Stimulated activated naive CD8-positive, alpha-beta T cell treated with anti-CD3 and anti-CD28 coated beads, Interleukin-15, amount 100 ng/mL, for 72 hours (primary cell): ENCODE measurements around the gene SERPINH1.

Experiments
- ATAC-seq: fragments of 150-1000 bp; cut with Tn5 transposase; 2 replicates; pipeline ENCODE4 v1.10.0; 2021; ENCODE audit warnings: mild to moderate bottlenecking, moderate library complexity
- DNase-seq, 2 donors: peaks; one replicate each; pipeline ENCODE4 v3.0.0; 2021 to 2022
- H3K27ac Mint-ChIP-seq, 2 donors: one replicate each; pipeline ENCODE4 v1.8.0; 2022; ENCODE audit warnings: mild to moderate bottlenecking in 2 of 2, mixed read lengths in 2 of 2, moderate library complexity in 2 of 2
- H3K27me3 Mint-ChIP-seq: one replicate; pipeline ENCODE4 v1.8.0; 2022; ENCODE audit warnings: mixed read lengths
- H3K4me1 Mint-ChIP-seq: one replicate; pipeline ENCODE4 v1.8.0; 2022; ENCODE audit warnings: mild to moderate bottlenecking, mixed read lengths
- H3K4me3 Mint-ChIP-seq, 2 donors: one replicate each; pipeline ENCODE4 v1.8.0; 2022; ENCODE audit warnings: mild to moderate bottlenecking in 2 of 2, mixed read lengths in 2 of 2, moderate library complexity in 1 of 2
- H3K9me3 Mint-ChIP-seq, 2 donors: one replicate each; pipeline ENCODE4 v1.8.0; 2022; ENCODE audit warnings: mixed read lengths in 2 of 2

SERPINH1 gene

GRCh38 chr11:75526192-75526541 lies 35.9 kb upstream of the SERPINH1 start:
- no peak overlapping the region for H3K27ac Mint-ChIP-seq
- peak overlapping the region; percentile 81 to 84 for H3K4me3 Mint-ChIP-seq
- H3K9me3 Mint-ChIP-seq: no peaks in the 10 kb centered on the region
- ATAC-seq (no peak), DNase-seq (no peak)
- peaks cover 9% of the 10 kb centered on the region for H3K27me3 Mint-ChIP-seq
- peaks cover 19% of the 10 kb centered on the region for H3K4me1 Mint-ChIP-seq

GRCh38 chr11:75527130-75527529 lies 34.9 kb upstream of the SERPINH1 start:
- peaks cover 9% of the 10 kb centered on the region for H3K27me3 Mint-ChIP-seq
- DNase-seq (no peak), ATAC-seq (no peak)
- H3K4me3 Mint-ChIP-seq: peak overlapping the region; percentile 81 to 84
- H3K9me3 Mint-ChIP-seq: no peaks in the 10 kb centered on the region
- peaks cover 28% of the 10 kb centered on the region for H3K4me1 Mint-ChIP-seq
- H3K27ac Mint-ChIP-seq: no peak overlapping the region

- ATAC-seq: no peak
- Mint-ChIP-seq H3K9me3 (no peaks in the 10 kb centered on the region), H3K4me3 (no peak overlapping the region), H3K27me3 (peaks cover 9% of the 10 kb centered on the region), H3K4me1 (peaks cover 30% of the 10 kb centered on the region), H3K27ac (no peak overlapping the region)
- DNase-seq: no peak
Measured at GRCh38 chr11:75527938-75528735, 33.9 kb upstream of the SERPINH1 start.

GRCh38 chr11:75530577-75530976 lies 31.5 kb upstream of the SERPINH1 start:
- no peak for ATAC-seq
- DNase-seq: no peak
- no peaks in the 10 kb centered on the region for H3K9me3 Mint-ChIP-seq
- H3K4me1 Mint-ChIP-seq: peaks cover 13% of the 10 kb centered on the region
- H3K27ac Mint-ChIP-seq: peak overlapping the region in 1 of 2 donors; percentile 37
- H3K4me3 Mint-ChIP-seq: no peak overlapping the region
- no peaks in the 10 kb centered on the region for H3K27me3 Mint-ChIP-seq

- DNase-seq (no peak), ATAC-seq (peak; percentile 10)
- Mint-ChIP-seq H3K4me1 (peaks cover 15% of the 10 kb centered on the region), H3K27me3 (no peaks in the 10 kb centered on the region), H3K9me3 (no peaks in the 10 kb centered on the region), H3K4me3 (no peak overlapping the region), H3K27ac (no peak overlapping the region)
Measured at GRCh38 chr11:75531325-75531724, 30.7 kb upstream of the SERPINH1 start.

GRCh38 chr11:75532200-75533048 lies 29.6 kb upstream of the SERPINH1 start:
- H3K4me1 Mint-ChIP-seq: peaks cover 26% of the 10 kb centered on the region
- H3K27me3 Mint-ChIP-seq: no peaks in the 10 kb centered on the region
- H3K4me3 Mint-ChIP-seq: no peak overlapping the region
- DNase-seq (peak; percentile 78 to 81), ATAC-seq (peak; percentile 70)
- H3K27ac Mint-ChIP-seq: no peak overlapping the region
- H3K9me3 Mint-ChIP-seq: no peaks in the 10 kb centered on the region

- Mint-ChIP-seq H3K27me3 (peaks cover 11% of the 10 kb centered on the region), H3K4me3 (no peak overlapping the region), H3K4me1 (peaks cover 39% of the 10 kb centered on the region), H3K27ac (no peak overlapping the region), H3K9me3 (no peaks in the 10 kb centered on the region)
- ATAC-seq (no peak), DNase-seq (no peak)
Measured at GRCh38 chr11:75533896-75534258, 28.2 kb upstream of the SERPINH1 start.

GRCh38 chr11:75534259-75535069 lies 27.6 kb upstream of the SERPINH1 start:
- H3K4me1 Mint-ChIP-seq: peaks cover 39% of the 10 kb centered on the region
- no peaks in the 10 kb centered on the region for H3K9me3 Mint-ChIP-seq
- ATAC-seq (no peak), DNase-seq (no peak)
- H3K4me3 Mint-ChIP-seq: no peak overlapping the region
- H3K27ac Mint-ChIP-seq: no peak overlapping the region
- peaks cover 11% of the 10 kb centered on the region for H3K27me3 Mint-ChIP-seq

GRCh38 chr11:75535071-75535470 lies 27.0 kb upstream of the SERPINH1 start:
- ATAC-seq (no peak), DNase-seq (no peak)
- Mint-ChIP-seq H3K4me3 (no peak overlapping the region), H3K27me3 (peaks cover 11% of the 10 kb centered on the region), H3K9me3 (no peaks in the 10 kb centered on the region), H3K27ac (no peak overlapping the region), H3K4me1 (peaks cover 39% of the 10 kb centered on the region)

GRCh38 chr11:75536786-75537641 lies 25.0 kb upstream of the SERPINH1 start:
- Mint-ChIP-seq H3K4me3 (no peak overlapping the region), H3K4me1 (peaks cover 30% of the 10 kb centered on the region), H3K27ac (peak overlapping the region in 1 of 2 donors; percentile 2), H3K9me3 (no peaks in the 10 kb centered on the region), H3K27me3 (peaks cover 11% of the 10 kb centered on the region)
- ATAC-seq (peak; percentile 94), DNase-seq (peak; percentile 33 to 67)

- H3K27ac Mint-ChIP-seq: peak overlapping the region in 1 of 2 donors; percentile 9
- no peaks in the 10 kb centered on the region for H3K9me3 Mint-ChIP-seq
- H3K27me3 Mint-ChIP-seq: peaks cover 11% of the 10 kb centered on the region
- H3K4me1 Mint-ChIP-seq: peaks cover 26% of the 10 kb centered on the region
- no peak for DNase-seq
- H3K4me3 Mint-ChIP-seq: no peak overlapping the region
- ATAC-seq: no peak
Measured at GRCh38 chr11:75537740-75538139, 24.3 kb upstream of the SERPINH1 start.

GRCh38 chr11:75538150-75538942 lies 23.7 kb upstream of the SERPINH1 start:
- Mint-ChIP-seq H3K27ac (peak overlapping the region; percentile 4 to 9), H3K9me3 (no peaks in the 10 kb centered on the region), H3K4me3 (no peak overlapping the region)

GRCh38 chr11:75539459-75540334 lies 22.4 kb upstream of the SERPINH1 start:
- H3K4me1 Mint-ChIP-seq: peaks cover 26% of the 10 kb centered on the region
- peak overlapping the region; percentile 30 to 63 for H3K27ac Mint-ChIP-seq
- ATAC-seq: no peak
- H3K9me3 Mint-ChIP-seq: no peaks in the 10 kb centered on the region
- DNase-seq: no peak
- peaks cover 11% of the 10 kb centered on the region for H3K27me3 Mint-ChIP-seq
- H3K4me3 Mint-ChIP-seq: no peak overlapping the region

More at GRCh38 chr11:75538150-75538942, 23.7 kb upstream of the SERPINH1 start:
- DNase-seq (no peak), ATAC-seq (no peak)
- peaks cover 26% of the 10 kb centered on the region for H3K4me1 Mint-ChIP-seq
- peaks cover 11% of the 10 kb centered on the region for H3K27me3 Mint-ChIP-seq
